Measurements from ENCODE around the gene PAK1. TPM values are rescaled to one million over a fixed set of nuclear protein-coding genes. Genes with fewer than 3 reads are reported as not detected.

The PAK1 gene
- total and polyA plus RNA-seq, 2 of the 4 experiments (the other 2 are of a cell fraction): 34.3 to 60.6 TPM

GRCh38 chr11:77455740-77456139 lies 18.2 kb downstream of the PAK1 start:
- Histone ChIP-seq H4K20me1 (ENCODE audit: insufficient read depth, low read length) (no peaks in the 10 kb centered on the region), H3K18ac (ENCODE audit: low read depth, low read length) (no peak overlapping the region), H2BK120ac (ENCODE audit: low read depth, low read length) (no peak overlapping the region), H3K9ac (ENCODE audit: low read depth, low read length) (no peak overlapping the region), H2AK9ac (replicated peaks; ENCODE audit: low read depth, low read length, poor library complexity) (no peak overlapping the region), H3K9me3 (ENCODE audit: control insufficient read depth, insufficient read depth, low read length) (no peaks in the 10 kb centered on the region), H3K27ac (ENCODE audit: insufficient read depth, low read length) (no peak overlapping the region), H3K4ac (ENCODE audit: low read depth, low read length) (no peak overlapping the region), H3K4me2 (ENCODE audit: low read depth, low read length) (no peak overlapping the region), H2BK15ac (ENCODE audit: low read depth, low read length) (no peak overlapping the region), H4K5ac (ENCODE audit: low read depth, low read length) (no peak overlapping the region), H4K91ac (ENCODE audit: insufficient read depth, low read depth, low read length) (no peak overlapping the region), H3K4me1 (ENCODE audit: control insufficient read depth, insufficient read depth, low read length) (no peaks in the 10 kb centered on the region), H2AK5ac (ENCODE audit: low read depth, low read length) (no peak overlapping the region), H3K56ac (ENCODE audit: extremely low read depth, insufficient read depth, low read length) (no peak overlapping the region), H3K36me3 (ENCODE audit: control insufficient read depth, insufficient read depth, low read length) (no peaks in the 10 kb centered on the region), H3K27me3 (ENCODE audit: control insufficient read depth, insufficient read depth, low read length) (peaks cover 12% of the 10 kb centered on the region), H4K8ac (ENCODE audit: low read depth in 2 of 2, low read length in 2 of 2) (no peak overlapping the region), H3K4me3 (ENCODE audit: insufficient read depth, low read depth, low read length) (no peak overlapping the region), H2BK5ac (ENCODE audit: low read depth, low read length, poor library complexity, severe bottlenecking) (no peak overlapping the region), H3K14ac (replicated peaks; ENCODE audit: low read depth, low read length) (no peak overlapping the region), H3K79me1 (ENCODE audit: low read depth in 1 of 2, low read length in 2 of 2) (no peaks in the 10 kb centered on the region), H3K9me1 (ENCODE audit: insufficient read depth, low read length) (no peaks in the 10 kb centered on the region), H3K23ac (ENCODE audit: low read depth, low read length) (no peak overlapping the region), H2BK20ac (ENCODE audit: low read depth, low read length) (no peak overlapping the region), H2AFZ (replicated peaks; ENCODE audit: low read length, poor library complexity) (no peak overlapping the region)
- TF ChIP-seq CTCF (conservative IDR thresholded peaks at IDR 0.05; ENCODE audit: low read depth, low read length): no peak
- TF ChIP-seq USF2 (IDR thresholded peaks at IDR 0.05; ENCODE audit: low read depth, low read length): no peak
- no peak for TF ChIP-seq RCOR1 (IDR thresholded peaks at IDR 0.05; ENCODE audit: insufficient replicate concordance, low read length)
- TF ChIP-seq MXI1 (IDR thresholded peaks at IDR 0.05; ENCODE audit: borderline replicate concordance, low read depth, low read length): no peak
- no peak for TF ChIP-seq MAZ (IDR thresholded peaks at IDR 0.05; ENCODE audit: borderline replicate concordance, low read depth, low read length)
- no peak for TF ChIP-seq POLR2A (IDR thresholded peaks at IDR 0.05; ENCODE audit: low read depth, low read length)
- no TSS peak for BruUV-seq (replicated peaks)
- POLR2A ChIA-PET (ENCODE audit: unreplicated experiment): no interaction called here
- ATAC-seq (ENCODE audit: low read depth) (no peak), DNase-seq (no peak)
- in situ Hi-C loops (cut with MboI; ENCODE audit: low sequenced_read_pairs): no loop called here
- CTCF ChIA-PET: interaction anchor here (1.0 kb wide), 1 partner anchor 9 kb away, joined by 3 read pairs; no protein-coding TSS in a partner anchor
- dilution Hi-C loops (cut with HindIII; ENCODE audit: low sequenced_read_pairs, unreplicated experiment): no loop called here
- intact Hi-C loops (cut with micrococcal nuclease): no loop called here

All from IMR-90 (cell line).